BLaER1 treated with 17β-estradiol and CSF1 and Interleukin-3, amounts not matched to agents 10 nM and 100 nM (cell line): ENCODE results near the gene PGAM1.
A peak's percentile ranks its signal among the peaks of the same experiment; 100 is the strongest.
"Not testable (repeated sequence)": the region's sequence is repeated elsewhere in the genome, so short reads cannot be mapped to it uniquely, and the experiment has no call there.

Source experiments
- H3K27ac ChIP-seq, 11 experiments: shearing (Covaris generic); formaldehyde crosslinking; 2 replicates each; pipeline ENCODE4 v1.8.1; 2022
- H3K27me3 ChIP-seq, 11 experiments: shearing (Covaris generic); formaldehyde crosslinking; 2 replicates each; pipeline ENCODE4 v1.8.1; 2022
- H3K36me3 ChIP-seq, 11 experiments: shearing (Covaris generic); formaldehyde crosslinking; 2 replicates each; pipeline ENCODE4 v1.8.1; 2022
- H3K4me1 ChIP-seq, 10 experiments: shearing (Covaris generic); formaldehyde crosslinking; 2 replicates each; pipeline ENCODE4 v1.8.1; 2022
- H3K4me2 ChIP-seq, 11 experiments: shearing (Covaris generic); formaldehyde crosslinking; 2 replicates each; pipeline ENCODE4 v1.8.1; 2022
- H3K4me3 ChIP-seq, 10 experiments: shearing (Covaris generic); formaldehyde crosslinking; 2 replicates each; pipeline ENCODE4 v1.8.1; 2022
- H3K9ac ChIP-seq, 11 experiments: shearing (Covaris generic); formaldehyde crosslinking; 2 replicates each; pipeline ENCODE4 v1.8.1; 2022
- H3K9me3 ChIP-seq, 11 experiments: shearing (Covaris generic); formaldehyde crosslinking; replicated peaks in 1 of 11; 2 replicates each; pipeline ENCODE4 v1.8.1; 2022
- H4K20me1 ChIP-seq, 11 experiments: shearing (Covaris generic); formaldehyde crosslinking; 2 replicates each; pipeline ENCODE4 v1.8.1; 2022
- Cebpa-rat ChIP-seq, 11 experiments: shearing (Covaris generic); IDR thresholded peaks; 2 replicates each; pipeline ENCODE4 v1.8.1; 2022

Gene PGAM1

DNA sequence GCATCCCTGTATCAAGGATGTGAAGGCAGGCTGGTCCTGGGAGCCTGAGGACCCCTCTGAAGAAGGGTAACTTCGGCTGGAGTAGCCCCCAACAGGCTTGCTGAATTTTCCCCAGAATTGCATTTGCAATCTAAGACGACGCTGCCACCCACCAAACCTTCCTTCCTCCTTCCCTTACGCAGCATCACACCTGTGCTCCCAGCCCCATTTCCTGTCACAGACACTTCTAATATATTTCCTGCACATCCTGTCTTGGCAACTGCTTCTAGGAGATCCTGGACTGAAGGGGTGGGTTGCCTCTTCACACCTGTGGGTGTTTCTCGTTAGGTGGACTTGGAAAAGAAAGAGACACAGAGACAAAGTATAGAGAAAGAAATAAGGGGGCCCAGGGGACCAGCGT, 9.4 kb upstream of the PGAM1 start:
- no peaks in the 10 kb centered on the region for H3K9me3 ChIP-seq
- peak overlapping the region in 10 of 11 experiments; percentile 43 to 74 (median 58); a peak in 19 of 22 replicates for H3K4me2 ChIP-seq
- H4K20me1 ChIP-seq, result no peaks in the 10 kb centered on the region
- no peak for TF ChIP-seq Cebpa-rat (IDR thresholded peaks at IDR 0.05)
- H3K27ac ChIP-seq, result peak overlapping the region in 2 of 11 experiments; percentile 15 to 21; a peak in 1 of 22 replicates
- 0 out of 22 replicates have a peak overlapping the region, but pooled peaks of 1 of the 11 experiments have one; percentile 9 for H3K9ac ChIP-seq
- no peaks in the 10 kb centered on the region for H3K27me3 ChIP-seq
- peaks cover 48 to 93% (median 73%) of the 10 kb centered on the region in 10 experiments for H3K4me1 ChIP-seq
- no peaks in the 10 kb centered on the region for H3K36me3 ChIP-seq
- H3K4me3 ChIP-seq, result no peak overlapping the region

DNA sequence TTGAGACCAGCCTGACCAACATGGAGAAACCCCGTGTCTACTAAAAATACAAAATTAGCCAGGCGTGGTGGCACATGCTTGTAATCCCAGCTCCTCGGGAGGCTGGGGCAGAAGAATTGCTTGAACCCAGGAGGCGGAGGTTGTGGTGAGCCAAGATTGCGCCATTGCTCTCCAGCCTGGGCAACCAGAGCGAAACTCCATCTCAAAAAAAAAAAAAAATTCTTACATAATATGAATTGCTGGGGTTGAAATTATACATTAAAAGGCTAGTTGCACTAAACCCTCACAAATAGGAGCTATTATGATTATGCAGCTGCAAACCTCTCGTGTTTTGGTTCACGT, 2.3 kb upstream of the PGAM1 start:
- H3K4me3 ChIP-seq, result 0 out of 20 replicates have a peak overlapping the region, but pooled peaks of 1 of the 10 experiments have one; percentile 31
- H3K36me3 ChIP-seq, result peaks cover 9 to 21% (median 19%) of the 10 kb centered on the region in 11 experiments; a peak in 19 of 22 replicates
- not testable (repeated sequence) for H3K9me3 ChIP-seq, H3K27me3 ChIP-seq
- TF ChIP-seq Cebpa-rat (IDR thresholded peaks at IDR 0.05), result peak in 7 of 11 experiments; percentile 16 to 79 (median 42); a peak in 7 of 22 replicates
- peak overlapping the region; percentile 62 to 98 (median 86) for H3K4me2 ChIP-seq
- peak overlapping the region in 7 of 11 experiments; percentile 42 to 88 (median 72); a peak in 11 of 22 replicates for H3K9ac ChIP-seq
- peaks cover 13 to 23% (median 18%) of the 10 kb centered on the region in 11 experiments; a peak in 20 of 22 replicates for H4K20me1 ChIP-seq
- peak overlapping the region; percentile 67 to 92 (median 85); a peak in 20 of 22 replicates for H3K27ac ChIP-seq
- H3K4me1 ChIP-seq, result peaks cover 53 to 87% (median 73%) of the 10 kb centered on the region in 10 experiments

DNA sequence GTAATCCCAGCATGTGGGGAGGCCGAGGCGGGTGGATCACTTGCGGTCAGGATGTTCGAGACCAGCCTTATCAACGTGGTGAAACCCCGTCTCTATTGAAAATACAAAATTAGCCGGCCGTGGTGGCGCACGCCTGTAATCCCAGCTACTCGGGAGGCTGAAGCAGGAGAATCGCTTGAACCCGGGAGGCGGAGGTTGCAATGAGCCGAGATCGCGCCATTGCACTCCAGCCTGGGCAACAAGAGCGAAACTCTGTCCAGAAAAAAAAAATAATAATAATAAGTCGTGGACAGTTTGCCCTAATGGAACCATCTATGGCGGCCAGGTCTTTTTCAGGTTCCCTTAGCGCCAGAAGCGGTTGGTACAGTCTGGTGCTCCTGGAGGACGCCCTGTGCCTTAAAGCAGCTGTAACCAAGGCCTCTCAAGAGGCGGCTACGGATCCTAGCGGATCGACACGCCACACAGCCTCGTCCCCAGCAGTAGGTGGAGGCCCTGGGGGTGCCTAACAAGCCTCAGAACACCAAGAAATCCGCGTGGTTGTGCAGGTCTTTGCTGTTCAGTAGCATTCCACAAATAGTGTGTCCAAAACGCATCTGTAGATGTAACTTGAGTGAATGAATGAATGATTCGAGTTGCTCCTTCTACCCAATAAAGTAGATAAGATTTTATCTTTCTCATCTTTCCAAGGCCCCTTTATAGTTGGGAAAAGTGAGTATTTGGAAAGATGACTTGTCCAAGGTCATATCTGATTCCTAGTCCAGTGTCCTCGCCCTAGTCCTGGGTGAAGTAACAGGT, 982 bp downstream of the PGAM1 start:
- TF ChIP-seq Cebpa-rat (IDR thresholded peaks at IDR 0.05), result no peak
- H3K36me3 ChIP-seq, result peaks cover 38 to 53% (median 52%) of the 10 kb centered on the region in 11 experiments
- peak overlapping the region; percentile 61 to 96 (median 93) for H3K27ac ChIP-seq
- H3K9ac ChIP-seq, result peak overlapping the region; percentile 89 to 97 (median 94)
- H4K20me1 ChIP-seq, result peaks cover 33 to 55% (median 50%) of the 10 kb centered on the region in 11 experiments; a peak in 21 of 22 replicates
- H3K4me1 ChIP-seq, result peaks cover 43 to 74% (median 68%) of the 10 kb centered on the region in 10 experiments
- peak overlapping the region; percentile 82 to 100 (median 92) for H3K4me3 ChIP-seq
- peak overlapping the region; percentile 87 to 100 (median 97) for H3K4me2 ChIP-seq
- no peaks in the 10 kb centered on the region; a peak in 1 of 22 replicates for H3K9me3 ChIP-seq
- H3K27me3 ChIP-seq, result no peaks in the 10 kb centered on the region

DNA sequence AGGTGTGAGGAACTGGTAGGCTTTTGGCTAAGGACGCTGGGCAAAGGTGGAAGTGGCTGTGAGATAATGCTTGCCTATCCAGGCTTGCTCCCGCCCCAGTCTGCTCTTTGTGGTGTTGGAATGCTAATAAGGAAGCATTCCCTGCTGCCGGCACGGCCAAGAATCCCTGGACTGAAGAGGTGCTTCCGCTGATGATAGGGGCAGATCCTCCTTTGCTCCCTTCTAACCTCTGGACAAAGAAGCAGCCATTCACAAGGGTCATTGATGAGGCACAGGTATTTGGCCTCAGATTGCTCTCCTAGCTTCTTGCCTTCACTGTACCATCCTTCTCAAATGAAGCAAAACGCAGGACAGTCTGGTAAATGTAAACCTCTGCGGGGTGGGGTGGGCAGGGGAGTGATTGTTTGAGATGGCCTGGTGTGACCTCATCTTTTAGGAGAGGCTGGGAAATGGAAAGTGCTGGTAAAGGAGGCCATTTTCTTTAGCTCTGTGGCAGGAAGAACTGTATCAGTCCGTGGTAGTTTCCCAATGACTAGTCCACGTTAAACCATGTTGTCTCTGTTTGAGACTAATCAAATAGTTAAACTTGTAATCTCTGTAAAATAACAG, 1.7 kb downstream of the PGAM1 start:
- peak overlapping the region; percentile 82 to 100 (median 92) for H3K4me3 ChIP-seq
- peaks cover 43 to 68% (median 61%) of the 10 kb centered on the region in 10 experiments for H3K4me1 ChIP-seq
- TF ChIP-seq Cebpa-rat (IDR thresholded peaks at IDR 0.05), result no peak
- H4K20me1 ChIP-seq, result peaks cover 33 to 58% (median 53%) of the 10 kb centered on the region in 11 experiments; a peak in 21 of 22 replicates
- peak overlapping the region; percentile 89 to 97 (median 94) for H3K9ac ChIP-seq
- no peaks in the 10 kb centered on the region; a peak in 1 of 22 replicates for H3K9me3 ChIP-seq
- no peaks in the 10 kb centered on the region for H3K27me3 ChIP-seq
- peak overlapping the region; percentile 29 to 96 (median 93); a peak in 20 of 22 replicates for H3K27ac ChIP-seq
- peak overlapping the region; percentile 87 to 100 (median 97) for H3K4me2 ChIP-seq
- H3K36me3 ChIP-seq, result peaks cover 42 to 57% (median 55%) of the 10 kb centered on the region in 11 experiments

DNA sequence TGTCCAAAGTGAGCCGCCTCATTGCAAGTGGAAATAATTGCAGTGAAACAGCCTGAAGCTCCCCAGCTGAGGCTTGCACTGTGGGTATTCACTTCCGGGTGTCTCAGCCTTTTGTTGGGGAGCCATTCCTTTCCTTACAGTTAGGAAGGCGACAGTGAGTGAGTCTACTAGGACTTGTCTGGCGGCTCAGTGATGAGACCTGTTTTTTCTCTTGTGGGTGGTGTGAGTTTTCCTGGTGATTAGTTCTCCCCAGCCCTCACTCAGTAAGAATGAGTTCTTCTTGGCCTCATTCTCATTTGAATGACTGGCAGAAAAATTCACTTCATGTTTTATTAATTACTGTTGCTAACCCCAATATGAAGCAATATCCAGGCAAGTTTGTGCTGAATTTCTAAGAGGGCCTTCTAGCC, 2.6 kb downstream of the PGAM1 start:
- Histone ChIP-seq H4K20me1 (peaks cover 33 to 61% (median 57%) of the 10 kb centered on the region in 11 experiments; a peak in 21 of 22 replicates), H3K27ac (peak overlapping the region; percentile 18 to 96 (median 84); a peak in 20 of 22 replicates), H3K4me3 (peak overlapping the region; percentile 82 to 100 (median 92))

DNA sequence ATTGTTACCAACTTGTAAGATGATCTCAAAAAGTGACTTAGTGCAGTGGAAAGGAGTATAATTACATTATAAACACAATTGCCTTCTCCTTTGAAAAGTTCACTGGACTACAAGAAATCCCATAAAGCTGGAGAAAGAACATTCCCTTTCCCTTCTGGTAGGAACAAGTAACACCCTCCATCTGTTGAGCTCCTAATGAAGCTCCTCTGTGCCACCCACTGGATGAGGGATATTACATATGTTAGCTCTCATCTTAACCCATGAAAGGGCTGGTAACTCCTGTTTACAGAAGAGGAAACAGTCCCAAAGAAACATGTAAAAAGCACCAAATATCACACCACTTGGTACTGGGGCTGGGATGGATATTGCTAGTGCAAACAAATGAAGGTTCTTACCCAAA, 8.1 kb downstream of the PGAM1 start:
- Histone ChIP-seq H4K20me1 (peaks cover 18 to 53% (median 38%) of the 10 kb centered on the region in 11 experiments; a peak in 21 of 22 replicates), H3K27ac (0 out of 22 replicates have a peak overlapping the region, but pooled peaks of 2 of the 11 experiments have one; percentile 0 to 26), H3K9ac (0 out of 22 replicates have a peak overlapping the region, but pooled peaks of 1 of the 11 experiments have one; percentile 4), H3K4me2 (no peak overlapping the region), H3K27me3 (no peaks in the 10 kb centered on the region), H3K4me1 (peaks cover 4 to 45% (median 22%) of the 10 kb centered on the region in 10 experiments; a peak in 16 of 20 replicates), H3K4me3 (no peak overlapping the region), H3K9me3 (no peaks in the 10 kb centered on the region), H3K36me3 (peaks cover 89 to 94% (median 92%) of the 10 kb centered on the region in 11 experiments)
- TF ChIP-seq Cebpa-rat (IDR thresholded peaks at IDR 0.05), result no peak

More for the DNA sequence above, 2.6 kb downstream of the PGAM1 start:
- Histone ChIP-seq H3K36me3 (peaks cover 46 to 63% (median 59%) of the 10 kb centered on the region in 11 experiments), H3K9ac (peak overlapping the region; percentile 89 to 97 (median 94); a peak in 21 of 22 replicates), H3K27me3 (no peaks in the 10 kb centered on the region), H3K4me2 (peak overlapping the region; percentile 87 to 100 (median 97)), H3K4me1 (peaks cover 36 to 60% (median 52%) of the 10 kb centered on the region in 10 experiments), H3K9me3 (no peaks in the 10 kb centered on the region; a peak in 1 of 22 replicates)
- no peak for TF ChIP-seq Cebpa-rat (IDR thresholded peaks at IDR 0.05)

DNA sequence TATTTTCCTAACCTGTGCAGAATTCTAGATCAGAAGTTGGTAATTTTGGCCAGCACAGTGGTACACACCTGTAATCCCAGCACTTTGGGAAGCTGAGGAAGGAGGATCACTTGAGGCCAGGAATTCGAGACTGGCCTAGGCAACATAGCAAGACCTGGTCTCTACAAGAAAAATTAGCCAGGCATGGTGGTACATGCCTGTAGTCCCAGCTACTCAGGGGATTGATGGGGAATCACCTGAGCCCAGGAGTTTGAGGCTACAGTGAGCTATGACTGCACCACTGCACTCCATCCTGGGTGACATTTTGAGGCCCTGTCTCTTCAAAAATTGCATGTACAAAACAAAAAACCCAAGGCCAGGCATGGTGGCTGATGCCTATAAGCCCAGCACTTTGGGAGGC, 8.6 kb downstream of the PGAM1 start:
- H3K36me3 ChIP-seq, result peaks cover 89 to 94% (median 92%) of the 10 kb centered on the region in 11 experiments

DNA sequence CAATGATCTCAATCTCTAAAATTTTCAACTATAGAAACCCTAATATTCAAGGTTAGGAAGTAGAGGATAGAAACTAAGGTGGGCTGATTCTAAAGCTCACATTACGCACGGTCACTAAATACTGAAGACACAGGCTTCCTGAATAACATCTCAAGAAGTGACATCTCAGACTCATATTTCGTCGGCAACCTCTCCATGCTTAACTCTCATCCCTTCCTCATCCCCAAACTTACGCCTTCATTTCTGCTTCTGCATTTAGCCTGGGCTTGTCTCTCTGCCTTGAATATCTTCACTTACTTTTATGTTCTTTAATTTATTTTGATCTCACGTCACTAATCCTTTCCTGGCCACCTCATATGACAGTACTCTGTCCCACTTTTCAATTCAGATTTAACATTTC, 9.2 kb downstream of the PGAM1 start:
- TF ChIP-seq Cebpa-rat (IDR thresholded peaks at IDR 0.05), result no peak
- no peak overlapping the region for H3K4me3 ChIP-seq
- H3K27ac ChIP-seq, result peak overlapping the region in 1 of 11 experiments; percentile 8; a peak in 1 of 22 replicates
- peaks cover 0 to 38% (median 13%) of the 10 kb centered on the region in 10 experiments; a peak in 10 of 20 replicates for H3K4me1 ChIP-seq
- H3K4me2 ChIP-seq, result peak overlapping the region in 1 of 11 experiments; percentile 10; a peak in 1 of 22 replicates
- H3K36me3 ChIP-seq, result peaks cover 88 to 94% (median 91%) of the 10 kb centered on the region in 11 experiments
- no peaks in the 10 kb centered on the region for H3K9me3 ChIP-seq
- H4K20me1 ChIP-seq, result peaks cover 7 to 41% (median 26%) of the 10 kb centered on the region in 11 experiments; a peak in 20 of 22 replicates
- no peaks in the 10 kb centered on the region for H3K27me3 ChIP-seq
- H3K9ac ChIP-seq, result no peak overlapping the region

More for the DNA sequence above, 8.6 kb downstream of the PGAM1 start:
- TF ChIP-seq Cebpa-rat (IDR thresholded peaks at IDR 0.05), result no peak
- Histone ChIP-seq H3K27ac (peak overlapping the region in 2 of 11 experiments; percentile 0 to 8; a peak in 1 of 22 replicates), H3K9me3 (no peaks in the 10 kb centered on the region), H3K9ac (0 out of 22 replicates have a peak overlapping the region, but pooled peaks of 1 of the 11 experiments have one; percentile 4), H3K4me2 (no peak overlapping the region), H3K4me1 (peaks cover 3 to 45% (median 18%) of the 10 kb centered on the region in 10 experiments; a peak in 14 of 20 replicates), H4K20me1 (peaks cover 13 to 48% (median 33%) of the 10 kb centered on the region in 11 experiments; a peak in 21 of 22 replicates), H3K27me3 (no peaks in the 10 kb centered on the region), H3K4me3 (no peak overlapping the region)
